HepG2 (cell line): ENCODE results near the gene PTPRM. TPM values are rescaled to one million over a fixed set of nuclear protein-coding genes. Genes with fewer than 3 reads are reported as not detected.

ENCODE experiments used
- BCL3 ChIP-seq: sonication (generic); formaldehyde crosslinking; IDR thresholded peaks from 2 replicates; pipeline ENCODE4 v1.5.1; 2020; ENCODE audit warnings: mild to moderate bottlenecking, missing genetic modification reagents, moderate library complexity
- CHD2 ChIP-seq: IDR thresholded peaks from 2 replicates; pipeline ENCODE4 v1.6.1; 2011; ENCODE audit warnings: low read depth, low read length, improper control_type of control experiment
- E2F2 ChIP-seq: sonication (generic); formaldehyde crosslinking; IDR thresholded peaks from 2 replicates; pipeline ENCODE4 v1.4.0; 2020; ENCODE audit warnings: missing genetic modification reagents, borderline replicate concordance
- EZH2 ChIP-seq: conservative IDR thresholded peaks from 2 replicates; pipeline ENCODE4 v1.6.1; 2012; ENCODE audit warnings: mild to moderate bottlenecking, low read depth, low read length, moderate library complexity
- FIP1L1 ChIP-seq: fragments of 200-400 bp; formaldehyde crosslinking; IDR thresholded peaks from 2 replicates; pipeline ENCODE4 v1.6.1; 2018; ENCODE audit warnings: low read depth, mild to moderate bottlenecking, low read length, moderate library complexity, borderline replicate concordance; ENCODE audit not compliant: insufficient read depth
- FOXJ3 ChIP-seq: sonication (generic); formaldehyde crosslinking; IDR thresholded peaks from 2 replicates; pipeline ENCODE4 v1.4.0; 2020; ENCODE audit warnings: missing genetic modification reagents, mild to moderate bottlenecking, borderline replicate concordance
- FOXO1 ChIP-seq: sonication (generic); formaldehyde crosslinking; IDR thresholded peaks from 2 replicates; pipeline ENCODE4 v1.4.0; 2020; ENCODE audit warnings: missing genetic modification reagents
- GABPB1 ChIP-seq: IDR thresholded peaks from 2 replicates; pipeline ENCODE4 v1.6.1; 2016; ENCODE audit warnings: mild to moderate bottlenecking, missing genetic modification reagents, moderate library complexity, missing compliant biosample characterization
- HES4 ChIP-seq: sonication (generic); formaldehyde crosslinking; IDR thresholded peaks from 2 replicates; pipeline ENCODE4 v1.9.0; 2021; ENCODE audit warnings: mild to moderate bottlenecking, missing genetic modification reagents, borderline replicate concordance
- HOXA5 ChIP-seq: sonication (generic); formaldehyde crosslinking; IDR thresholded peaks from 2 replicates; pipeline ENCODE4 v1.4.0; 2020; ENCODE audit warnings: missing genetic modification reagents
- KAT2B ChIP-seq: fragments of 150-350 bp; IDR thresholded peaks from 2 replicates; pipeline ENCODE4 v1.6.1; 2014; ENCODE audit warnings: low read depth, low read length, borderline replicate concordance
- KAT7 ChIP-seq: IDR thresholded peaks from 2 replicates; pipeline ENCODE4 v1.6.1; 2018; ENCODE audit warnings: borderline replicate concordance, missing compliant biosample characterization
- NAIF1 ChIP-seq: sonication (generic); formaldehyde crosslinking; IDR thresholded peaks from 2 replicates; pipeline ENCODE4 v1.5.0; 2020; ENCODE audit warnings: mild to moderate bottlenecking, missing genetic modification reagents, borderline replicate concordance
- PCBP1 ChIP-seq: fragments of 200-400 bp; formaldehyde crosslinking; IDR thresholded peaks from 2 replicates; pipeline ENCODE4 v1.6.1; 2017; ENCODE audit warnings: mild to moderate bottlenecking, low read depth, low read length, borderline replicate concordance
- PHF21A ChIP-seq: sonication (generic); formaldehyde crosslinking; IDR thresholded peaks from 2 replicates; pipeline ENCODE4 v1.5.0; 2020; ENCODE audit warnings: mild to moderate bottlenecking, missing genetic modification reagents
- RAD51 ChIP-seq: fragments of 450-650 bp; IDR thresholded peaks from 2 replicates; pipeline ENCODE4 v1.6.1; 2016; ENCODE audit warnings: borderline replicate concordance
- SRY ChIP-seq: sonication (generic); formaldehyde crosslinking; IDR thresholded peaks from 2 replicates; pipeline ENCODE4 v1.8.0; 2022; ENCODE audit warnings: mild to moderate bottlenecking, missing genetic modification reagents
- STAT6 ChIP-seq: sonication (generic); formaldehyde crosslinking; IDR thresholded peaks from 2 replicates; pipeline ENCODE4 v1.4.0; 2020; ENCODE audit warnings: missing genetic modification reagents, mild to moderate bottlenecking, borderline replicate concordance
- ZBTB2 ChIP-seq: sonication (generic); formaldehyde crosslinking; IDR thresholded peaks from 2 replicates; pipeline ENCODE4 v1.8.0; 2022; ENCODE audit warnings: low read depth, missing genetic modification reagents
- ZKSCAN5 ChIP-seq: sonication (generic); formaldehyde crosslinking; IDR thresholded peaks from 2 replicates; pipeline ENCODE4 v1.5.1; 2020; ENCODE audit warnings: mild to moderate bottlenecking, missing genetic modification reagents
- ZNF136 ChIP-seq: sonication (generic); formaldehyde crosslinking; IDR thresholded peaks from 2 replicates; pipeline ENCODE4 v1.8.1; 2022; ENCODE audit warnings: low read depth, mild to moderate bottlenecking, moderate library complexity, missing genetic modification reagents
- ZNF326 ChIP-seq: sonication (generic); formaldehyde crosslinking; IDR thresholded peaks from 2 replicates; pipeline ENCODE4 v1.4.0; 2020; ENCODE audit warnings: missing genetic modification reagents, borderline replicate concordance
- ZNF615 ChIP-seq: sonication (generic); formaldehyde crosslinking; IDR thresholded peaks from 2 replicates; pipeline ENCODE4 v1.5.0; 2020; ENCODE audit warnings: mild to moderate bottlenecking, missing genetic modification reagents, borderline replicate concordance
- ZNF672 ChIP-seq: sonication (generic); formaldehyde crosslinking; IDR thresholded peaks from 2 replicates; pipeline ENCODE4 v1.8.1; 2022; ENCODE audit warnings: missing genetic modification reagents
- ZNF850 ChIP-seq: sonication (generic); formaldehyde crosslinking; conservative IDR thresholded peaks from 2 replicates; pipeline ENCODE4 v1.9.0; 2021; ENCODE audit warnings: mild to moderate bottlenecking, missing genetic modification reagents
- ZZZ3 ChIP-seq: sonication (generic); formaldehyde crosslinking; IDR thresholded peaks from 2 replicates; pipeline ENCODE4 v1.4.0; 2020; ENCODE audit warnings: missing genetic modification reagents, mild to moderate bottlenecking, borderline replicate concordance
- polyA plus RNA-seq, 8 experiments: library from polyadenylated mRNA; depleted of rRNA in 3 of 8; stranded (reverse) in 7 of 8; unstranded in 1 of 8; fragments of >200 nt; fragmentation: Illumina TruSeq in 4 of 8; extraction: Trizol in 4 of 8; gene quantifications; 2 replicates each; pipeline versions ENCODE4 v1.2.1 to v1.2.3, GENCODE V29; 2011 to 2016; ENCODE audit warnings: low read depth in 4 of 8, missing spikeins in 1 of 8, mixed read lengths in 1 of 8; ENCODE audit not compliant: insufficient read depth in 1 of 8
- total RNA-seq, 5 experiments: library from RNA; depleted of rRNA; stranded (reverse); fragments of >200 nt; fragmentation: Illumina TruSeq; extraction: Trizol; gene quantifications; 2 replicates each; pipeline ENCODE4 v1.2.3, GENCODE V29; 2016; ENCODE audit warnings: low read depth in 1 of 5

The PTPRM gene
- total and polyA plus RNA-seq, 2 of the 13 experiments (the other 11 are each of a cell fraction or from before 2014, with no cell fraction given): 12.6 to 108 TPM

GRCh38 chr18:7568426-7568825 is 1.3 kb downstream of the PTPRM start (continued):
- TF ChIP-seq ZKSCAN5 (CRISPR knock-in tag) (no peak), KAT7 (CRISPR knock-in tag) (no peak), ZZZ3 (CRISPR knock-in tag) (no peak), FIP1L1 (no peak), EZH2 (no peak), HOXA5 (CRISPR knock-in tag) (no peak), PCBP1 (no peak), CHD2 (no peak), ZNF615 (CRISPR knock-in tag) (no peak), FOXO1 (CRISPR knock-in tag) (0 out of 2 replicates have a peak, but pooled peaks have one; percentile 20), FOXJ3 (CRISPR knock-in tag) (no peak), GABPB1 (CRISPR knock-in tag) (peak; percentile 25; the same call in 1 of the 2 replicates), RAD51 (no peak), STAT6 (CRISPR knock-in tag) (no peak), SRY (CRISPR knock-in tag) (no peak), ZNF136 (CRISPR knock-in tag) (no peak), NAIF1 (CRISPR knock-in tag) (no peak), ZNF326 (CRISPR knock-in tag) (no peak), ZNF672 (CRISPR knock-in tag) (no peak), ZBTB2 (CRISPR knock-in tag) (peak; percentile 49; the same call in 1 of the 2 replicates), HES4 (CRISPR knock-in tag) (peak; percentile 41; the same call in 1 of the 2 replicates), KAT2B (no peak), PHF21A (0 out of 2 replicates have a peak, but pooled peaks have one; percentile 29), BCL3 (CRISPR knock-in tag) (no peak), E2F2 (CRISPR knock-in tag) (no peak), ZNF850 (CRISPR knock-in tag) (no peak)
